Endothelial cell of umbilical vein (primary cell): ENCODE results near the gene OR2W3. TPM values are rescaled to one million over a fixed set of nuclear protein-coding genes. Genes with fewer than 3 reads are reported as not detected.

Source experiments
- BruUV-seq: library from RNA; stranded (reverse); fragments of 400-500 nt; replicated peaks from 2 replicates; lab custom pipeline; 2021; lab: Mats Ljungman, UMichigan
- CTCF ChIA-PET: fragments of 300-600, 350-600 bp; sonication (Branson Sonifier 250); formaldehyde crosslinking; loops from one replicate; lab custom pipeline; 2021; ENCODE audit warnings: antibody characterized with exemption, inconsistent platforms; lab: Charles Lee
- POLR2A ChIA-PET: fragments of 300-600, 350-600 bp; sonication (Branson Sonifier 250); formaldehyde crosslinking; loops from one replicate; lab custom pipeline; 2021; ENCODE audit warnings: antibody characterized with exemption, inconsistent platforms; lab: Charles Lee
- DNase-seq: peaks from one replicate; pipeline ENCODE4 v3.0.0-alpha.2; 2011; ENCODE audit warnings: low read depth, low spot score
- FAIRE-seq: peaks from 2 replicates; lab custom pipeline; 2011; peaks lifted over from hg19 to GRCh38; lab: Jason Lieb, UNC
- H2AFZ ChIP-seq: 2 replicates; pipeline ENCODE4 v1.6.0; 2012; ENCODE audit warnings: low read depth, low read length, control low read depth, inconsistent platforms
- H3K27ac ChIP-seq: 2 replicates; pipeline ENCODE4 v1.5.1; 2011; ENCODE audit warnings: low read depth, mild to moderate bottlenecking, control low read depth, low read length, moderate library complexity; ENCODE audit not compliant: insufficient read depth
- H3K27me3 ChIP-seq, 2 experiments: 2 replicates each; pipeline versions ENCODE4 v1.6.0 to v1.6.1; 2011; ENCODE audit warnings: low read length in 2 of 2, mixed read lengths in 1 of 2; ENCODE audit not compliant: control insufficient read depth in 2 of 2, insufficient read depth in 2 of 2
- H3K36me3 ChIP-seq, 2 experiments: 2 replicates in 1 of 2; 3 replicates in 1 of 2; pipeline ENCODE4 v1.5.1; 2011; ENCODE audit warnings: low read length in 2 of 2, mild to moderate bottlenecking in 1 of 2, moderate library complexity in 1 of 2; ENCODE audit not compliant: control insufficient read depth in 2 of 2, insufficient read depth in 2 of 2; ENCODE audit errors: extremely low read depth in 1 of 2
- H3K4me1 ChIP-seq: 3 replicates; pipeline ENCODE4 v1.5.1; 2011; ENCODE audit warnings: mild to moderate bottlenecking, low read length; ENCODE audit not compliant: control insufficient read depth, insufficient read depth; ENCODE audit errors: extremely low read depth
- H3K4me2 ChIP-seq: 2 replicates; pipeline ENCODE4 v1.6.1; 2011; ENCODE audit warnings: low read length, control low read depth, mixed read lengths; ENCODE audit not compliant: insufficient read depth
- H3K4me3 ChIP-seq, 3 experiments: fragments of 200-600 bp in 1 of 3; sonication (generic), shearing (Covaris generic) in 1 of 3; replicated peaks in 1 of 3; 2 replicates each; pipeline ENCODE4 v1.5.1; 2011 to 2016; ENCODE audit warnings: control low read depth in 3 of 3, low read length in 3 of 3, mild to moderate bottlenecking in 2 of 3, inconsistent platforms in 1 of 3, low read depth in 1 of 3, moderate library complexity in 1 of 3; ENCODE audit not compliant: insufficient read depth in 1 of 3
- H3K79me2 ChIP-seq: 2 replicates; pipeline ENCODE4 v1.6.0; 2012; ENCODE audit warnings: low read length, inconsistent platforms; ENCODE audit not compliant: control insufficient read depth, insufficient read depth
- H3K9ac ChIP-seq: replicated peaks from 2 replicates; pipeline ENCODE3; 2011; ENCODE audit warnings: low read length, control low read depth; ENCODE audit not compliant: insufficient read depth; ENCODE audit errors: extremely low read depth
- H3K9me1 ChIP-seq: replicated peaks from 3 replicates; pipeline ENCODE4 v1.6.0; 2011; ENCODE audit warnings: mild to moderate bottlenecking, low read length; ENCODE audit not compliant: control insufficient read depth, insufficient read depth; ENCODE audit errors: extremely low read depth
- H3K9me3 ChIP-seq: replicated peaks from 2 replicates; pipeline ENCODE4 v1.5.1; 2012; ENCODE audit warnings: low read length, inconsistent platforms; ENCODE audit not compliant: control insufficient read depth, insufficient read depth
- H4K20me1 ChIP-seq: replicated peaks from 2 replicates; pipeline ENCODE3; 2011; ENCODE audit warnings: mild to moderate bottlenecking, low read length; ENCODE audit not compliant: control insufficient read depth, insufficient read depth; ENCODE audit errors: extremely low read depth
- EZH2 ChIP-seq: IDR thresholded peaks from 2 replicates; pipeline ENCODE4 v1.6.1; 2012; ENCODE audit warnings: borderline replicate concordance, low read depth, mild to moderate bottlenecking, moderate library complexity, low read length, inconsistent platforms; ENCODE audit not compliant: severe bottlenecking
- JUN ChIP-seq: IDR thresholded peaks from 2 replicates; pipeline ENCODE4 v1.6.1; 2011; ENCODE audit warnings: borderline replicate concordance, low read depth; ENCODE audit not compliant: insufficient read length, insufficient read depth
- POLR2A ChIP-seq: IDR thresholded peaks from 2 replicates; pipeline ENCODE4 v1.6.1; 2012; ENCODE audit warnings: low read depth, mild to moderate bottlenecking, control low read depth, low read length
- POLR2AphosphoS5 ChIP-seq: IDR thresholded peaks from 2 replicates; pipeline ENCODE4 v1.6.1; 2012; ENCODE audit warnings: low read depth, mild to moderate bottlenecking, control low read depth, low read length, moderate library complexity; ENCODE audit not compliant: insufficient read depth
- dilution Hi-C: fragments of 300-500 bp; cut with MboI; formaldehyde crosslinking; loops from one replicate; pipeline ENCODE4 v1.15.0; 2019; ENCODE audit warnings: low sequenced_read_pairs; ENCODE audit not compliant: extremely low pct_ligation_motif_present
- intact Hi-C: fragments of 100-400 bp; cut with micrococcal nuclease; formaldehyde crosslinking; loops from one replicate; pipeline ENCODE4 v1.10.0; 2022
- polyA plus RNA-seq, 4 experiments: library from polyadenylated mRNA; depleted of rRNA in 3 of 4; stranded (reverse) in 3 of 4; unstranded in 1 of 4; fragments of >200 nt; gene quantifications; 2 replicates each; pipeline versions ENCODE4 v1.2.1 to v1.2.3, GENCODE V29; 2011 to 2012; ENCODE audit warnings: missing spikeins in 1 of 4
- total RNA-seq: library from RNA; stranded (reverse); gene quantifications from 2 replicates; pipeline ENCODE4 v1.2.3, GENCODE V29; 2021
- TF ChIP-seq, protein P1 (sequence below), 2 donors: IDR thresholded peaks; 1 replicate in 1 of 2; 2 replicates in 1 of 2; pipeline ENCODE4 v1.5.1; 2011; ENCODE audit warnings: low read length in 2 of 2, mild to moderate bottlenecking in 2 of 2, moderate library complexity in 2 of 2, control low read depth in 1 of 2, inconsistent platforms in 1 of 2, low read depth in 1 of 2; ENCODE audit not compliant: insufficient read depth in 1 of 2; ENCODE audit errors: extremely low read depth in 1 of 2

Gene OR2W3
- total and polyA plus RNA-seq, 2 donors (not counting 3 experiments of a cell fraction or from before 2014, with no cell fraction given), result not detected

DNA sequence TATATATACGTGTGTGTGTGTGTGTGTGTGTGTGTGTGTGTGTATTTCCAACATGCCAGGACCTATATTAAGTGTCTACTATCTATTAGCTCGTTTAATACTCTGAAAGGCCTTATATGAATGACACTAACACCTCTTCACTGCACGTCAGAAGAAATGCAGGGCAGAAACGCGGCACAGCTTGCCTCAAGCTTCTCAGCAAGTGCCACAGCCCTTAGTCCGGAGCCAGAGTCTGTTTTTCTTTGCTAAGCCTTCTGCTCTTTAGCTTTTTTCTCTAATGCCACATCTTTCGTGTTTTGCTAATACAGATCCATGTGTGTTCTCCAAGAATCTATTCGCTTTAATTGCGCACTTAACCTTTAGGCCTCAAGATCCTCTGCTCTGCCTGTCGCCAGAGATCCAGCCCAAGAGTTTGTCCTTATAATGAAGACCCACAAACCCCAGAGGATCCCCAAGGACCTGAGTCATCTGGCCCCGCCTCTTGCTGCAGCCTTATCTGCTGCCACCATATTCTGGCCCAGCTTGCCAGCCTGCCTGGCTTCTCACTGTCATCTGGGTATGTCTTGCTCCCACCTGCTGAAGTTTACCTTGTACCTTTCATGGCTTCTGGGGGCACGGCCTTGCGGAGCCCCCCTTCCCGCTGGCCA, 40.4 kb upstream of the OR2W3 start:
- no peak overlapping the region for H3K9ac ChIP-seq
- no peaks in the 10 kb centered on the region for H3K27me3 ChIP-seq
- no peak overlapping the region for H2AFZ ChIP-seq
- no peak overlapping the region for H3K4me3 ChIP-seq
- no peak for FAIRE-seq
- ChIA-PET CTCF (no interaction called here), POLR2A (no interaction called here)
- TF ChIP-seq POLR2A (no peak), JUN (no peak), POLR2AphosphoS5 (no peak)
- TF ChIP-seq, protein P1, sequence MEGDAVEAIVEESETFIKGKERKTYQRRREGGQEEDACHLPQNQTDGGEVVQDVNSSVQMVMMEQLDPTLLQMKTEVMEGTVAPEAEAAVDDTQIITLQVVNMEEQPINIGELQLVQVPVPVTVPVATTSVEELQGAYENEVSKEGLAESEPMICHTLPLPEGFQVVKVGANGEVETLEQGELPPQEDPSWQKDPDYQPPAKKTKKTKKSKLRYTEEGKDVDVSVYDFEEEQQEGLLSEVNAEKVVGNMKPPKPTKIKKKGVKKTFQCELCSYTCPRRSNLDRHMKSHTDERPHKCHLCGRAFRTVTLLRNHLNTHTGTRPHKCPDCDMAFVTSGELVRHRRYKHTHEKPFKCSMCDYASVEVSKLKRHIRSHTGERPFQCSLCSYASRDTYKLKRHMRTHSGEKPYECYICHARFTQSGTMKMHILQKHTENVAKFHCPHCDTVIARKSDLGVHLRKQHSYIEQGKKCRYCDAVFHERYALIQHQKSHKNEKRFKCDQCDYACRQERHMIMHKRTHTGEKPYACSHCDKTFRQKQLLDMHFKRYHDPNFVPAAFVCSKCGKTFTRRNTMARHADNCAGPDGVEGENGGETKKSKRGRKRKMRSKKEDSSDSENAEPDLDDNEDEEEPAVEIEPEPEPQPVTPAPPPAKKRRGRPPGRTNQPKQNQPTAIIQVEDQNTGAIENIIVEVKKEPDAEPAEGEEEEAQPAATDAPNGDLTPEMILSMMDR (IDR thresholded peaks at IDR 0.05; ENCODE audit: extremely low read depth in 1 of 2, insufficient read depth in 1 of 2, low read depth in 1 of 2, low read length in 2 of 2), result no peak
- H3K9me3 ChIP-seq, result no peaks in the 10 kb centered on the region
- intact Hi-C loops, result no loop called here
- no peaks in the 10 kb centered on the region for H4K20me1 ChIP-seq
- BruUV-seq, result no TSS peak
- H3K36me3 ChIP-seq, result no peaks in the 10 kb centered on the region
- no peak overlapping the region for H3K4me2 ChIP-seq
- H3K4me1 ChIP-seq, result no peaks in the 10 kb centered on the region
- no peaks in the 10 kb centered on the region for H3K9me1 ChIP-seq
- dilution Hi-C loops, result no loop called here
- H3K79me2 ChIP-seq, result no peaks in the 10 kb centered on the region
- H3K27ac ChIP-seq, result no peak overlapping the region
- no peak for DNase-seq

DNA sequence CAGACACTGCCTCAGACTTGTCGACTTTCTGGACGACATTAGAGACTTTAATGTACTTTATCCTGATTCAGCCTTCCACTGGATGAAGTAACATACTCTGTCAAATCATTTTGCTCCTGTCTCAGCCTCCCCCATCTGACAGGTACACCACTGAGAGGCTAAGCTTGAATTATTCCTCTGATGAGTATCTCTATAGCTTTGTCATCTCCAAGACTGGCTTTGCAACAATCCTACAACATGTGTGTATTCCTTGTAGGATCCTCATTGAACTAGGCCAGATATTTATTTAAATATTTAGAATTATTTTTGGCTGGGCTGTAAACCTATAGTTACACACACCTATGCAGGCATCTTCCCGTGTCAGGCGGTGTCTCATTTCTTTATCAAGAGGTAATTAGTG, 39.5 kb upstream of the OR2W3 start:
- no peak for TF ChIP-seq EZH2
- Histone ChIP-seq H3K4me3 (no peak overlapping the region), H3K4me1 (no peaks in the 10 kb centered on the region), H3K4me2 (no peak overlapping the region), H3K9ac (no peak overlapping the region), H3K27ac (no peak overlapping the region), H3K36me3 (no peaks in the 10 kb centered on the region), H4K20me1 (no peaks in the 10 kb centered on the region), H3K79me2 (no peaks in the 10 kb centered on the region), H3K27me3 (no peaks in the 10 kb centered on the region), H3K9me1 (no peaks in the 10 kb centered on the region), H3K9me3 (peaks cover 2% of the 10 kb centered on the region), H2AFZ (no peak overlapping the region)
- no TSS peak for BruUV-seq
- CTCF ChIA-PET, result no interaction called here
- dilution Hi-C loops, result no loop called here
- no peak for FAIRE-seq
- no peak for DNase-seq
- intact Hi-C loops, result no loop called here
- POLR2A ChIA-PET, result no interaction called here
